Memory B cell (primary cell): ENCODE data around the gene PARVB.

ENCODE experiments used
- ATAC-seq: fragments of 150-1000 bp; cut with Tn5 transposase; 2 replicates; pipeline ENCODE4 v1.10.0; 2021; ENCODE audit warnings: low read depth, mild to moderate bottlenecking, moderate library complexity
- DNase-seq, 2 donors: peaks; one replicate each; pipeline ENCODE4 v3.0.0; 2022; ENCODE audit warnings: low spot score in 2 of 2
- H3K27ac Mint-ChIP-seq: one replicate; pipeline ENCODE4 v1.8.0; 2022; ENCODE audit warnings: mild to moderate bottlenecking, moderate library complexity, mixed read lengths
- H3K27me3 Mint-ChIP-seq: one replicate; pipeline ENCODE4 v1.8.0; 2022; ENCODE audit warnings: mixed read lengths
- H3K36me3 Mint-ChIP-seq: one replicate; pipeline ENCODE4 v1.8.0; 2022; ENCODE audit warnings: mild to moderate bottlenecking, mixed read lengths
- H3K4me1 Mint-ChIP-seq: one replicate; pipeline ENCODE4 v1.8.0; 2022; ENCODE audit warnings: mixed read lengths
- H3K4me3 Mint-ChIP-seq: one replicate; pipeline ENCODE4 v1.8.0; 2022; ENCODE audit warnings: mild to moderate bottlenecking, moderate library complexity, mixed read lengths
- H3K9me3 Mint-ChIP-seq: one replicate; pipeline ENCODE4 v1.8.0; 2022; ENCODE audit warnings: mixed read lengths

PARVB gene

DNA sequence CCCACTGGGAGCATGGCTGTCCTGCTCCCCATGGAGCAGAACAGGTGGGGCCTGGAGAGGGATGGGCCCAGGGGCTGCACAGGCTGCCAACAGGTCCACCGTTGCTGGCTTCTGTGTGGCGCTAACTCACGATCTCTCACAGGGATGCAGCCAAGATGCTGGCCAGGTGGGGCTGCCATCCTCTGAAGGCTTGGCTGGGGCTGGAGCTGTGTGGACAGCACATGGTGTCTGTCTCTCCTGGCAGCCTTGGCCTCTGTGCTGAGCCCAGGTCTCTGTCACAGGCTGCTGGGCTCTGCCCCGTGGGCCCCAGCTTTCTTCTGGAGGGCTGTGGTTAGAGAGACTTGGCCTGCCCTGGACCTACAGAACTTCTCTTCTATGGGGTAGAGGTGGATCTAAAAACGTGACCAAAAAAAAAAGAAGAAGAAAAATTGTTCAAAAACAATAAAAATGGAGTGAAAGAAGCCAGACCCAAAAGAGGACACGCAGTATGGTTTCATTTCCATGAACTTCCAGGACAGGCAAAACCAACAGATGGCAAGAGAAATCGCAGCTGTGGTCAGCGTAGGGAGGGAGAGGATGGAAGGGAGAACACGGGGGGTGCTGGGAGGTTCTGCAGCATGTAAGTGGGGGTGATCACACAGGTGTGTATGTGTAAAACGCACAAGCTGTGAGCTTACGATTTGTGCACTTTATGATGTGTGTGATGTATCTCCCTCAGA is 168.9 kb downstream of the PARVB start:
- no peak overlapping the region for H3K4me3 Mint-ChIP-seq
- no peak overlapping the region for H3K27ac Mint-ChIP-seq
- DNase-seq (no peak), ATAC-seq (no peak)
- H3K9me3 Mint-ChIP-seq, result peaks cover 2% of the 10 kb centered on the region
- H3K36me3 Mint-ChIP-seq, result peaks cover 19% of the 10 kb centered on the region
- H3K27me3 Mint-ChIP-seq, result no peaks in the 10 kb centered on the region
- H3K4me1 Mint-ChIP-seq, result peaks cover 37% of the 10 kb centered on the region

DNA sequence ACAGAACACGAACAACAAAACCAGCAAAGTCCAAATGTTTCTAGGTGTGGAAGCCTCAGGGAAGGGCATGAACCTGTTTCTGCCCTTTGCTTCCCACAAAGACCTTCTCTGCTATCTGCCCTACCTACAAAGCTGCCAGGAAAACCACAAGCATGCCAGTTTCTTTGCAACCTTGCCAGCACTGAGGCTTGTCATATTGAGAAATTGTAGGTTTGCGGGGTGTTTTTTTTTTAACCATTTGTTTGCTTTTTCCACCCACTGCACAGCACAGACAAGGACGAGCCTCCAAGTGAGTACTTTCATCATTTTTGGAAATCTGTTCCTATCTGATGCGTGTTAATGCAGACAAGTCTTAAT is 169.4 kb downstream of the PARVB start:
- Mint-ChIP-seq H3K9me3 (peaks cover 2% of the 10 kb centered on the region), H3K4me1 (peaks cover 37% of the 10 kb centered on the region), H3K27me3 (no peaks in the 10 kb centered on the region), H3K36me3 (peaks cover 23% of the 10 kb centered on the region), H3K27ac (no peak overlapping the region), H3K4me3 (no peak overlapping the region)
- no peak for ATAC-seq
- DNase-seq, result no peak

DNA sequence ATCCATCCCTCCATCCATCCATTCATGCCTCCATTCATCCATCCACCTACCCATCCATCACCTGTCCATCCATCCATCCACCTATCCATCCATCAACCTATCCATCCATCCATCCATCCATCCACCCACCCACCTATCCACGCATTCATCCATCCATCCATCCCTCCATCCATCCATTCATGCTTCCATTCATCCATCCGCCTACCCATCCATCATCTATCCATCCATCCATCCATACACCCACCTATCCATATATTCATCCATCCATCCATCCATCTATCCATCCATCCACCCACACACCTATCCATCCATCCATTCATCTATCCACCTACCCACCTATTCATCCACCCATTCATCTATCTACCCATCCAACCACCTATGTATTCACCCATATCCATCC is 170.5 kb downstream of the PARVB start:
- no peak for DNase-seq
- H3K27me3 Mint-ChIP-seq, result no peaks in the 10 kb centered on the region
- peaks cover 40% of the 10 kb centered on the region for H3K4me1 Mint-ChIP-seq
- H3K36me3 Mint-ChIP-seq, result peaks cover 33% of the 10 kb centered on the region
- peaks cover 2% of the 10 kb centered on the region for H3K9me3 Mint-ChIP-seq
- H3K27ac Mint-ChIP-seq, result no peak overlapping the region
- no peak for ATAC-seq
- no peak overlapping the region for H3K4me3 Mint-ChIP-seq

DNA sequence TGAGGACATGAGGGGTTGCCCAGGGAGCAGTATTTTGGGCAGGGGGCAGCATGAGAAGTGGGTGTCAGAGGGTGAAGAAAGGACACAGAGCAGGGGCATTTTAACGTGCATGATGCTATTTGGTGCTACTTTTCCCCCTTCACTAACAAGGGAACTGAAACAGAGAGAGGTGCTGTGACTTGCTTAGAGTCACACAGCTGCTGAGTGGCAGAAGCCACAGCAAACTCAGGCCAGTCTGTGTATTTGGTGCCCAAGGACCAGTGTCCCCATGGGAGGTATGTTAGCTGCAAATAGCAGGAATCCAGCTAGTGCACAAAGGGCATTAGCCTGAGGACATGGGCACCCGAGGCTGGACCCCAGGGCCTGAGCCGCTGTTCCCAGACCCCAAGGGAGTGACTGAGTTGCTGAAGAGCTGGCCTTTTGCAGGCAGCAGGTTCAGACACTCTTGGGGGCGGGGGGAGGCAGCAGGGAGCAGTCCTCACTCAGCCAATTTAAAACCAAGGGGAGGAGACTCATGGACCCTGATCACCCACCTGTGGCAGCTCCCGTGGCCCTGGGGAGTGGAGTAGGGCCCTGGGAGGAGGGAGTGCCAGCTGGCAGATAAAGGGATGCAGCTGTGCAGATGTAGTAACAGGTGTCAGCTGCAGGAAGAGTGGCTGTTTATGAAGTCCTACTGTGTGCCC is 171.2 kb downstream of the PARVB start:
- peaks cover 36% of the 10 kb centered on the region for H3K4me1 Mint-ChIP-seq
- no peak overlapping the region for H3K27ac Mint-ChIP-seq
- no peak overlapping the region for H3K4me3 Mint-ChIP-seq
- DNase-seq, result no peak
- no peak for ATAC-seq
- peaks cover 2% of the 10 kb centered on the region for H3K9me3 Mint-ChIP-seq
- no peaks in the 10 kb centered on the region for H3K27me3 Mint-ChIP-seq
- H3K36me3 Mint-ChIP-seq, result peaks cover 37% of the 10 kb centered on the region

DNA sequence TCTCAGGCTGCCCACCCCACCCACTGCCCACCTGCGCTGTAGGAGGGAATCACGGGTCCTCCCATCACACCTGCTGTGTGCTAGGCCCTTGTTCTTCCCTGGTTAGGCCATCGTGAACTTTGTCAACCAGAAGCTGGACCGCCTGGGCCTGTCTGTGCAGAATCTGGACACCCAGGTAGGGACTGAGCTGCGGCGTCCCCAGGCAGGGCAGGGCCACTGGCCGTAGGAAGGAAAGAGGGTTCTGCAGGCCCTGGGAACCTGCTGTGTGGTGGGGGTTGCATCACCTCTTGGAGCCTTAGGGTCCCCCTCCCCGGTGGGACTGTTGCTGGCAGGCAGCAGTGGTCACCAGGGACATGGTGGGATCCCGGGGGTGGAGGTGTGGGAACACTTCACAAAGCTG is 172.1 kb downstream of the PARVB start:
- peaks cover 33% of the 10 kb centered on the region for H3K4me1 Mint-ChIP-seq
- H3K9me3 Mint-ChIP-seq, result peaks cover 2% of the 10 kb centered on the region
- DNase-seq, result no peak
- no peaks in the 10 kb centered on the region for H3K27me3 Mint-ChIP-seq
- H3K27ac Mint-ChIP-seq, result no peak overlapping the region
- H3K4me3 Mint-ChIP-seq, result no peak overlapping the region
- no peak for ATAC-seq
- peaks cover 42% of the 10 kb centered on the region for H3K36me3 Mint-ChIP-seq

DNA sequence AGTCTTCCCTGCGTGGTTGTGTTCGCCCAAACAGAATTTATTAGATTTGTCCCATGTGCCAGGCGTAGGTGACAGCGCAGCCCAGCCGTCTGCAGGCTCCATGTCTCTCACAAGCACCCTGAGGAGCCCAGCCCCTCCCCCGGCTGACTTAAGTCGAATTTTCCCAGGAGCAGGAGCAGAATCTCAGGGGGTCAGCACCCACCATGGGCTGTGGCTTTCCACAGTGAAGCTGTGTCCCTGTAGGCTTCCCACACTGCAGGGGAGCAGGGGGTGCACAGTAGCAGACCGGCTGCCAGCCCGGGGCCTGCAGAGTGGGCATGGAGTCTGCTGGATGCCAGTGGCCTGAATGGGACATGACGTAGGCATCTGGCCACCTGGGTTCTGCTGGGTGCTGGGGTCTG is 172.6 kb downstream of the PARVB start:
- peaks cover 42% of the 10 kb centered on the region for H3K36me3 Mint-ChIP-seq
- no peak overlapping the region for H3K4me3 Mint-ChIP-seq
- H3K27ac Mint-ChIP-seq, result no peak overlapping the region
- DNase-seq, result no peak
- ATAC-seq, result no peak
- no peaks in the 10 kb centered on the region for H3K27me3 Mint-ChIP-seq
- H3K4me1 Mint-ChIP-seq, result peaks cover 29% of the 10 kb centered on the region
- H3K9me3 Mint-ChIP-seq, result peaks cover 2% of the 10 kb centered on the region

DNA sequence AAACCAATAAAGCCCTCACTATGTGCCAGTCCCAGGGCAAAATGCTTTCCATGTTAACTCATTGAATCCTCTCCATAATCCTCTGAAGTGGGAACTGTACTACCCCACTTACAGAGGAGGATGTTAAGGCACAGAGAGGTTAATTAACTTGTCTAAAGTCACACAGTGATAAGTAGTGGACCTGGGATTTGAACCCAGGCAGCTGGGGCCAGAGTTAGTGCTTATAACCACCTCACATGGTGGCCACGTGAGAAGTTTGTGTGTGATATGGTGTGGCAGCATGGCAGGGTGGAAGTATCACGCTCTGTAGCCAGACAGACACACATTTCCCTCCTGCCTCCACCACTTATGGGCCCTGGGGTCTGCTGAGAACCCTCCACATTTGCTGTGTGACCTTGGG is 173.2 kb downstream of the PARVB start:
- H3K4me3 Mint-ChIP-seq, result no peak overlapping the region
- H3K36me3 Mint-ChIP-seq, result peaks cover 46% of the 10 kb centered on the region
- H3K27ac Mint-ChIP-seq, result no peak overlapping the region
- DNase-seq (no peak), ATAC-seq (no peak)
- H3K4me1 Mint-ChIP-seq, result peaks cover 28% of the 10 kb centered on the region
- H3K9me3 Mint-ChIP-seq, result peaks cover 2% of the 10 kb centered on the region
- H3K27me3 Mint-ChIP-seq, result no peaks in the 10 kb centered on the region

DNA sequence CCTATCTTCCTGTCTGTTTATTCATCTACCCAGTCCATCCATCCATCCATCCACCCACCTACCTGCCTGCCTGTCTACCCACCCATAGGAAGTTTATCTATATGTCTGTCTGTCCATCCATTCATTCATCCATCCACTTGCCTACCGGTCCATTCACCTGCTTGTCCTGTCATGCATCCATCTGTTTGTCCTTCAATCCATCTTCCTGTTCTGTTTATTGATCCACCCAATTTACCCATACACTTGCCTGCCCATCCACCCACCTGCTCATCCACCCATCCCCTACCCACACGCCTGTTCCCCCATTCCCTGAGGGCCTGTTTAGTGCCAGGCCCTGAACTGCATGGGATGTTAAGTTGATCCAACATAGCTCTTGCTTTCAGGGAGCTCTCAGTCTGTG is 175.1 kb downstream of the PARVB start:
- Mint-ChIP-seq H3K36me3 (peaks cover 48% of the 10 kb centered on the region), H3K27me3 (no peaks in the 10 kb centered on the region), H3K9me3 (peaks cover 2% of the 10 kb centered on the region), H3K4me1 (peaks cover 27% of the 10 kb centered on the region), H3K27ac (no peak overlapping the region), H3K4me3 (no peak overlapping the region)
- ATAC-seq (no peak), DNase-seq (no peak)

DNA sequence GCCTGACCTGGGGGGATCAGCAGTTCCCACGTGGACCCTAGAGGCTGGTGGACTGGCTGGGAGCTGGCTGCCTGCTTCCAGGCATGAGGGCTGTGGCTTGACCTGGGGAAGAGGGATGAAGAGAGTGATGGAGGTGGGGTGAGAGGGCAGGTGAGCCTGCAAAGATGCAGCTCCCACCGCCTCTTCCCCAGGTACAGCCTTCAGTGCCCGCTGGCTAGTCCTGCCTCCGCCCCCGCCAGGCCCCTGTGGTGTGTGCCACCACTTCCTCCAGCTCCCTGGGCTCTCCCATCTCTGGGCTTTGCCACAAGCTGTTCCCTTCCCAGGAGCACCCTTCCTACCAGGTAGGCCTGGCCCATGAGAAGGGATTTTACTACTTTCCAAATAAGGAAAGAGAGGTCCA is 175.8 kb downstream of the PARVB start:
- ATAC-seq, result no peak
- peaks cover 44% of the 10 kb centered on the region for H3K36me3 Mint-ChIP-seq
- H3K27me3 Mint-ChIP-seq, result no peaks in the 10 kb centered on the region
- no peak overlapping the region for H3K4me3 Mint-ChIP-seq
- DNase-seq, result no peak
- H3K9me3 Mint-ChIP-seq, result no peaks in the 10 kb centered on the region
- peaks cover 27% of the 10 kb centered on the region for H3K4me1 Mint-ChIP-seq
- no peak overlapping the region for H3K27ac Mint-ChIP-seq

DNA sequence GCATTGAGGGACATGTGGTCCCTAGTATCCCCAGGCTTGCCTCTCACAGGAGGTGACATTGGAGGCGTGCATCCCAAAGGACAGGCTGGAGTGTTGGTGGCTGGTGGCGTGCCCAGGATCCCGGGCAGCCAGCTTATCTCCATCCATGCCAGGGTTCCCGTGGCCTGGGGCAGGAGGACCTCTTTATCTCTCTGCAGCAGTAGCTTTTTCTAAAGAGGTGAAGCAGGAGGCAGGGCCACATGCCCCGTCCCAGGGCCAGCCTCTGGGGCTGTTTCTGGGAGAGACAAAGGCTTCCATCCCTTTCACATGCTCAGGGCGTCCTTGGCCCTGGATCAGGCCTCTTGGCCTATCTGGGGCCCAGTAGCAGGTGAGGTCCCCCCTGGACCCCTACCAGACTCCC is 176.3 kb downstream of the PARVB start:
- Mint-ChIP-seq H3K9me3 (no peaks in the 10 kb centered on the region), H3K36me3 (peaks cover 44% of the 10 kb centered on the region), H3K27me3 (no peaks in the 10 kb centered on the region), H3K4me1 (peaks cover 30% of the 10 kb centered on the region), H3K4me3 (no peak overlapping the region), H3K27ac (no peak overlapping the region)
- DNase-seq, result no peak
- no peak for ATAC-seq

DNA sequence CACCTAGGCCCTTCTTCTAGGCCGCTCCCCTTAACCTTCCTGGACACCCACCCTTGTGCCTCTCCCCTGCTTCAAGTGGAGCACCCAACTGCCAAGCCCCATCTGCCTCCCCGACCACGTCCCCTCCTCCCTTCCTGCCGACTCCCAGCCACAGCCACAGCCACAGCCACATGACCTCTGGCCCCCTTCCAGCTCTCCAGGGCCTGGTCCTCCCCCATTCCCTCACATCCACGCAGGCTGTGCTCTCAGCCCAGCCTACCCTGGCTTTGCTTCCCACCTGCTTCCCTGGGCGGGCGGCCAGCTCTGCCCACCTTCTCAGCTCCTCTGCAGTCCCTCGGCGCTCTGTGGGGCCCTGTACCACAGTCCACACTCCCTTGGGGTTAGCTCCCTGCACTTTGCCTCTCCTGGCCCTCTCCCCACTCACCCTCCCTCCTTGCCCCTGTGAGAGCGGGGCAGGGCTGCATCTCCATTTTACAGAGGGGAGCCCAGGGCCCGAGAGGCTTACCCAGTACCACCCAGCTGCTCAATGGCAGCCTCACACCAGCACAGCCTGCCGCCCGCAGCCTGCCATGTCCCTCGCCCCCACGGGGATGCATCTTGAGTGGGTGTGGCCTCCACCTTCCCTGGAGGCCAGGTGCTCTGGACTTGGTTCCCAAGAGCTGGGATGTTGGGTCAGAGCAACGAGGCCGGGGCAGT is 176.9 kb downstream of the PARVB start:
- Mint-ChIP-seq H3K27ac (no peak overlapping the region), H3K4me1 (peaks cover 34% of the 10 kb centered on the region), H3K36me3 (peaks cover 46% of the 10 kb centered on the region), H3K27me3 (no peaks in the 10 kb centered on the region), H3K4me3 (no peak overlapping the region), H3K9me3 (no peaks in the 10 kb centered on the region)
- no peak for DNase-seq
- no peak for ATAC-seq

DNA sequence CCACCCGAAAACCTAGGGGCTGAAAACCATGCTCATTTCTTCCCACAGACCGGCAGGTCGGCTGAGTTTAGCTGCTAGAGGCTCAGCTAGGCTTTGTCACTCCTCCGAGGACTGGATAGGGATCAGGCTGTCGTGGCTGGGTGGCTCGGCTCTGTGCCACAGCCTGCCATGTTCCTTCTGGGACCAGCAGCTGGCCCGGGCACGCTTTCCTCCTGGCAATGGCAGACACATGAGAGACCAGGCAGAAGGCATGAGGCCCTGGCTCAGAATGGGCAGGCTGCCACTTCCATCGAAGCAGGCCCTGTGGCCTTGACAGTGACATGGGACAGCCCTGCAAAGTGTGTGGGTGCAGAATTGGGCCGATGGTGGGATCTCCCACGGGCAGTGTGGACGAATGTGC is 177.6 kb downstream of the PARVB start:
- Mint-ChIP-seq H3K27ac (no peak overlapping the region), H3K36me3 (peaks cover 46% of the 10 kb centered on the region), H3K27me3 (no peaks in the 10 kb centered on the region), H3K9me3 (no peaks in the 10 kb centered on the region), H3K4me3 (no peak overlapping the region), H3K4me1 (peaks cover 34% of the 10 kb centered on the region)
- DNase-seq (no peak), ATAC-seq (no peak)

DNA sequence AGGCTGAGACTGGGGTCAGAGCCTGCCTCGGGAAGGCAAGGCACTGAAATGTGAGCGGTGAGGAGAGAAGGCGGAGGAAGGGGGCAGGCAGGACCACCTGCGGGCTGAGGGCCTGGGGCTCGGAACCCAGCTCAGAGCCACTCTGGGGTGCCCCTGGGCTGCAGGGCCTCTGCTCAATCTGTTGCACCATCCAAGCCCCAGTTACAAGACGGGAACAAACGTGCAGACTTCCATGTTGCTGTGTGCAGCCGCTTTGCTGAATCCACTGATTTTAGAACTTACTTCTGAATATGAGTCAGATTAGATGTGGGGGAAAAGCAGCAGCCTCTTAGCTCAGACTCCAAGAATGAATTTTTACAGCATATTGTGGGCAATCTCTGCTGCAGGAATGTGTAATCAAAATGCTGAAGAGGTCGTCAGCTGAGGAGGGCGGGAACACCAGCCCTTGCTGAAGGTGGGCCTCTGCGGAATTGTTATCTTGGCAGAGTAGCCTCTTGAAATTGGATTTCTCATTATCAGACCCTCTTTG is 178.2 kb downstream of the PARVB start:
- H3K4me1 Mint-ChIP-seq, result peaks cover 36% of the 10 kb centered on the region
- H3K27me3 Mint-ChIP-seq, result no peaks in the 10 kb centered on the region
- H3K36me3 Mint-ChIP-seq, result peaks cover 46% of the 10 kb centered on the region
- H3K4me3 Mint-ChIP-seq, result no peak overlapping the region
- H3K9me3 Mint-ChIP-seq, result no peaks in the 10 kb centered on the region
- DNase-seq (no peak), ATAC-seq (no peak)
- no peak overlapping the region for H3K27ac Mint-ChIP-seq

DNA sequence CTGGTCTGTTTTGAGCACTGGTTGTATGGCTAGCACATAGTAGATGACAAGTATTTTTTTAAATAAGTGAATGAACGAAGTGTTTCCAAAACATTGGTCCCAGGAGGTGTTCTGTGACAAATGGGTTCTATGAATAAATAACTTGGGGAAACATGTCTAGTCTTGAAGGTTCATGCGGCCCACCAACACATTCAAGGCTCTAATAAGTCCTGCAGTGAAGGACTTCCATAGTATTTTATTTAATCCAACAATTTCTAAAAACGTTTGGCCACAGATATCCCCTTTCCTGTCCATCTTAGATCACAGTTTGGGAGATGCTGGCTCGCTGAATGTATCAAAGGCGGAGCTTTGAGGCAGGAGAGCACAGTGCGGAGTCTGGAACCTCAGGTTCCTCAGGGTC is 179.1 kb downstream of the PARVB start:
- H3K36me3 Mint-ChIP-seq, result peaks cover 44% of the 10 kb centered on the region
- H3K9me3 Mint-ChIP-seq, result no peaks in the 10 kb centered on the region
- ATAC-seq (no peak), DNase-seq (no peak)
- no peak overlapping the region for H3K4me3 Mint-ChIP-seq
- no peak overlapping the region for H3K27ac Mint-ChIP-seq
- H3K27me3 Mint-ChIP-seq, result no peaks in the 10 kb centered on the region
- peaks cover 42% of the 10 kb centered on the region for H3K4me1 Mint-ChIP-seq
